Measurements from ENCODE around the gene UBE2E2.
"Not testable (repeated sequence)": the region's sequence is repeated elsewhere in the genome, so short reads cannot be mapped to it uniquely, and the experiment has no call there.

Gene UBE2E2

DNA sequence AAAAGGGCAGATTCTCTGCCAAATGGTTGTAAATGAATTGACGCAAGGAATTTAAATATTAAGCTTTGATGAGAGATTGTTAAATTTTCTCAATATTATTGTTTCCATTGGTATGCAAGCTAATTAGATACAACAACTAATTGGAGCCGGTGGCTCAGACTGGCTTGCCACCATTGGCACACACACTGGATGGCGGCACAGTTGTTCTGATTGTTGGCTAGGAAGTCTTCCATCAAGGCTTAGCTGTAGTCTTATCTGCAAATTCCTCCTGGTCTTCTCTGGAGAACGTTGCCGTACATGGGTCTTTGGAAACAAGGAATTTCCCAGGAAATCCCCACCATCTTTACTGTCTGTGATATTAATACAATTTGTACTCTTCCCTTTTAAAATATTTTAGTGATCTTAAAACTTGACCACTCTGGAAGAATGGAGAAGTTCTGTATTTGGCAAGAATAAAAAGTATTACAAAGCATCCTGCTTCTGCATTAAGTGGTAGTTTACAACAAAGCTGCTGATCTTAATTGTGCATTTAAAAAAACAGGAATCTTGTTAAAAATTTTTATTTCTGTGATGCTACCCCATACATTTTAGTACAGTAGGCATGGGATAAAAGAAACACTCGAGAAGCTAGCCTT is 126.5 kb downstream of the UBE2E2 start:
- no peak for DNase-seq (ENCODE audit: low read depth)

DNA sequence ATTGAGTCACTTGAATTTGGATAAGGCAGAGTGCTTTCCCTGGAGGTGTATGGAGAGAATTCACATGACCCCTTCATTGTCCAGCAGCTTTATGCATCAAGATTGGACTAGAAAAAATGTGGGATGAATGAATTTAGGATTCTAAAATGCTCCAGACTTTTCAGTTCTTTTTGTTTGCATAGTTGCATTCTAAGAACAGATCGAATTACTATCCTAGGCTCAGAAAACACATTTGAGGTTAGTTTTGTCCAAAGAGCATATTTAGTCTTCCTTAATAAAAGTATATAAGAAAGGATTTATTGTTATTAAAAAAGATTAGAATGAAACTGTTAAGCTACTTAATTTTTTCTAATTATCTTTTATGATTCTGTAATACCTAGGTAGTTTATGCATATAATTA is 127.4 kb downstream of the UBE2E2 start:
- no peak for DNase-seq (ENCODE audit: low read depth)

DNA sequence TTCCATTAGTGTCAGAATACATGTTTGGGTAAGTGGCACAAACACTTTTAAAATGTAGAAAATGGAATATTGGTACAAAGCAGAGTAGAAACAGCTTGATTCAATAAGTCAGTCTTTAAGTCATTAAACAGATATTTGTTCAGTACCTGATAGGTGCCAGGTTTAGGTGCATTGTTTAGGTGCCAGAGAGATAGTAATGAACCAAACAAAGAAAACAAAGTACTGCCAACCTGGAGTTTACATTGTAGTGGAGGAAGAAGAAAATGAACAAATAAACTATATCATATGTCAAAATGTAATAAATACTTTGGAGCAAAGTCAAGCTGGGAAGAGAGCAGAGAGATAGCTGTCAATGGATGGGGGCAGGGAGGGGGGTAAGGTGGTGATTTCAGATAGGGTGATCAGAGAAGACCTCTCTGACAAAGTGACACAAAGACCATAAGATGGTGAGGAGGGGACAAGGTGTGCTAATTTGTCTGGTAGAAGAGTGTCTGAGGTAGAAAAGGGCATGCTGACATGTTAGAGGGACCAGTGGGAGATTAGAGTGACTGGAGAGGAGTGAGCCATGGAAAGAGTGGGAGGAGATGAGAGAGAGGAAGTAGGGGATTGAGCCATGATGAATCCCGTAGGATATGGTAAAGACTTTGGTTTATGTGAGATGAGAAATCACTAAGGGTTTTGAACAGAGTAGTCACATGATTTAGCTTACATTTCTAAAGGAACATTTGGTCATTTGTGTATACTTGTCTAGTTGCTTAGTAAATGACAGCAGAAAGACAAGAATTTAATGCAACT is 128.2 kb downstream of the UBE2E2 start:
- no peak for DNase-seq (ENCODE audit: low read depth)

DNA sequence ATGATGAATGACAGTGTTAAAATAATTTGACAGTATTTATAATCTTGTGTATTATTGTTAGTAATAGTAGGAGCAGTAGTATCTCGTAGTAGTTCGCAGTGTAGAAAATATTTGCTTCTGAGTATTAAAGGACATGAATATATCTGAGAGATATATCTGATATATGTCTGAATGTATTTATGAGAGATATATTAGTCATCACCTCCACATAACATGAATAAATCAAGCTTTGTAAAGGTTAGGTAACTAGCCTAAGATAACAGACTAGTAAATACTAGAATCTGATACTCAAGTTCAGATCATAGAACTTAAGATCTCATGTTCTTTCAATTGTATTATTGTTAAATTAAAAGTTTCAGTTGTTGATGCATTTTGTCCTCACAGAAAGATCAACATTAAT is 130.5 kb downstream of the UBE2E2 start:
- DNase-seq (ENCODE audit: low read depth): no peak

DNA sequence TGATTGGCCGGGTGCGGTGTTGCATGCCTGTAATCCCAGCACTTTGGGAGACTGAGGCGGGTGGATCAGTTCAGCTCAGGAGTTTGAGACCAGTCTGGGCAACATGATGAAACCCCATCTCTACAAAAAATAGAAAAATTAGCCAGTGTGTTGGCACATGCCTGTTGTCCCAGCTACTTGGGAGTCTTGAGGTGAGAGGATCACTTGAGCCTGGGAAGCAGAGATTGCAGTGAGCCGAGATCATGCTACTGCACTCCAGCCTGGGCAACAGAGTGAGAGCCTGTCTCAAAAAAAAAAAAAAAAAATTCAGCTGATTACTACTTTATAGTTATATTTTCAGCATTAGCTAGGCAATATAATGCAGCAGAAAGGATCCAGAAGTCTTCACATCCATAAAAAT is 133.7 kb downstream of the UBE2E2 start:
- DNase-seq (ENCODE audit: low read depth): not testable (repeated sequence)

DNA sequence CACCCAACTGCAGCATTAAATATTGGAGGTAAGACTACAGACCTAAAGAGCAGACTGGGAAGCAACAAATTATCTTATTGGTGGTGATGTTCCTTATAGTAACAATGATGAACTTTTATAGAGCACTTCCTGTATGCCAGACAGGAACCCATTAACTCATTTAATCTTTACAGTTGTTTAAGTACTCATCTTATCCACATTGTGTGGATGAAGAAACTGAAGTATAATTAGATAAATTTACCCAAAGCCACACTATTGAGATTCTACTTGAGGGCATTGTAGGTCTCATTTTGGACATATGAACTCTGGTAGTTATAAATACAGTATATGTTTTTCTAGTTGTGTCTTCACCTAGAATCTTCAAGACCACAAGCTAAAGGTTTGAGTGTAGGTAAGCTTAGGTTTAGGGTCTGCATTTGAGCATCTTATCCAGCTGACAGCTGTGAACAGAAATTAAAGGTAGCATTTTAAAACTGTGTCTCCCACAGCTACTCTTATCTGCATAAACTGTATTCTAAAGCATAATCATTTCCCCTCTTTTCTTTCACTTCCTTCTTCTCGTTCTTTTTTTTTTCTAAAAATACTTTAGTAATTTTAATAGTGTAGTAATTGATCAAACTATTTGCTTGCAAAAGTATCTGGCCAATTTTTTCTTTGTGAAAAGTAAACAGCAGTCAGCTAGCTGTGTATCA is 138.2 kb downstream of the UBE2E2 start:
- DNase-seq (ENCODE audit: low read depth): no peak

DNA sequence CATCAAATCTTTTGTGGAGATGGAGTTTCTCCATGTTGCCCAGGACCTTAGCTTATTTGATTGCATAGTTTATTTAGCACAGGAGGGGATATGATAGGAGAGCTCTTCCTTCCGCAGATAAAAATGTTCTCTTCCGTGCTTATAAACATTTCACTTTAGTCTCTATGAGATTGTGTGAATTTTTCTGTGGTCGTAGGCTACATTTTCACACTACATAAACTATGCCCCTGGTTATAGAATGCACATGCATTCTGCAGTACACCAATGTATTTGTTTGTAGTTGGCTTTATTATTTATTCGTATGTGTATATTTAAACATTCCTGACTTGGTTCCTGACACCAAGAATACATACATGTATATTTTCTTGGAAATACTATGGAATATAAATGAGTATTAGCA is 139.2 kb downstream of the UBE2E2 start:
- DNase-seq (ENCODE audit: low read depth): no peak

DNA sequence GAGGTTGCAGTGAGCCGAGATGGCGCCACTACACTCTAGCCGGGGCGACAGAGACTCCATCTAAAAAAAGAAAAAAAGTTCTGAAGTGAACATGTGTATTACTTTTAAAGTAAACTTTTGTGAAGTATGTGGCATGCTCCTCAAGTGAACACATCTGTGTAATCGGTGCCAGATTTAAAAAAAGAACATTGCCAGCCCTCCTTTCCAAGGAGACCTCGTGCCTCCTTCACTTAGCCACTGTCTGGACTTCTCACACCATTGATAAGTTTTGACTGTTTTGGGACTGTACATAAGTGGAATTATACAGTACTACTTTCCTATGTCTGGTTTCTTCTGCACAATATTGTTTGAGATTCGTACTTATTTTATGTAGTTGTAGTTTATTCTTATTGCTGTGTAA is 140.4 kb downstream of the UBE2E2 start:
- no peak for DNase-seq (ENCODE audit: low read depth)

DNA sequence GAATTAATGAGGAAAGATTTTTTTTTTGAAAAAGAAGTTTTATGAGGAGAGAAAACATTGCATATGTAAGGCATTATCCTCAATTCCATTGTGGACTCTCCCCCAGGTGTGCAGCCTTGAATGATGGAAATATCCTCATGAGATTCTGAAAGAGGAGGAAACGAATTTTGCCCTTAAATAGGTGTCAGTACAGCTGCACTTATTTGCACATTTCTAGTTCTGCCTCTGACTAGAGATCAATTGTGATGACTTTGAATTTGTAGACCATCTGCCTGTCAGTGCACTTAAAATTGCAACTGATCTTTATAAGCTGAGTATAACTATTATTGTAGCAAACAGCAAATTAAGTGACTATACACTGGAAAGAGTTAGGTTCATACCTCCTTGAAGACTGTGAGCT is 141.8 kb downstream of the UBE2E2 start:
- no peak for DNase-seq (ENCODE audit: low read depth)

DNA sequence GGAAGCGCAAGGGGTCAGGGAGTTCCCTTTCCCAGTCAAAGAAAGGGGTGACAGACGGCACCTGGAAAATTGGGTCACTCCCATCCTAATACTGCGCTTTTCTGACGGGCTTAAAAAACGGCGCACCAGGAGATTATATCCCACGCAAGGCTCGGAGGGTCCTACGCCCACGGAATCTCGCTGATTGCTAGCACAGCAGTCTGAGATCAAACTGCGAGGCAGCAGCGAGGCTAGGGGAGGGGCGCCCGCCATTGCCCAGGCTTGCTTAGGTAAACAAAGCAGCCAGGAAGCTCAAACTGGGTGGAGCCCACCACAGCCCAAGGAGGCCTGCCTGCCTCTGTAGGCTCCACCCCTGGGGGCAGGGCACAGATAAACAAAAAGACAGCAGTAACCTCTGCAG is 146.3 kb downstream of the UBE2E2 start:
- not testable (repeated sequence) for DNase-seq (ENCODE audit: low read depth)

DNA sequence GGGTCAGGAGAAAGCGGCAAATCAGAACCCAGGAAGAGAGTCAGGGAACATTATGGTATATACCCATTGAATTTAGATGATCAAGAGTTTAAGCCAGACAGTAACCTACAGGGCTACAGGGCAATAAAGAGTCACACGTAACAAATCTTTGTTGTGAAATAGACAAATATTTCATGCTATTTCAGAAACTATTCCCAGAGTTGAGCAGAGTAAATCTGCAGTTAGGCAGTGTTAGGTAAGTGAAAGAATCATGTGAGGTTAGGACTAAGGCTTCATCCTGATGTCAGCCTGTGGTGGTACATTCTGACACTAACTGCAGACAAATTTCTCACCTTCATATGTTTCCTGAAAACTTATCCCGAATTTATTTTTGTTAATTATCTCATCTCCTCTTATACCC is 153.0 kb downstream of the UBE2E2 start:
- DNase-seq (ENCODE audit: low read depth): no peak

DNA sequence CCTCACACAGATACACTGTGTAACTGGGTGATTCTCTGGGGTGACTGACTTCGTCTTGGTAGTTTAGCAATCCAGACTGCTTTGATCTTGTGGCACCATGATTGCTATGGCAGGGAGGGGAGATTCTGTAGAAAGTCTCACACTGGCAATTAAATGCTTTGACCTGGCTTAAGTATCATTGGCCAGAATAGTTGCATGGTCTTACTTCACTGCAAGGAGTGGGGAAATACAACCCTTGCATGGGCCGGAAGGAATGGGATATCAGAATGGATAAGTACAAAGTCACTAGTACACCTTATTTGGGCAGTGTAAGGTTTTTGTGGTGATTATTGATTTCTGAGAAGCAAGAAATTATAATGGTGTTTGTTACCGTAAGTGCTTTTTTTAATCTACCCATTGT is 153.8 kb downstream of the UBE2E2 start:
- no peak for DNase-seq (ENCODE audit: low read depth)

DNA sequence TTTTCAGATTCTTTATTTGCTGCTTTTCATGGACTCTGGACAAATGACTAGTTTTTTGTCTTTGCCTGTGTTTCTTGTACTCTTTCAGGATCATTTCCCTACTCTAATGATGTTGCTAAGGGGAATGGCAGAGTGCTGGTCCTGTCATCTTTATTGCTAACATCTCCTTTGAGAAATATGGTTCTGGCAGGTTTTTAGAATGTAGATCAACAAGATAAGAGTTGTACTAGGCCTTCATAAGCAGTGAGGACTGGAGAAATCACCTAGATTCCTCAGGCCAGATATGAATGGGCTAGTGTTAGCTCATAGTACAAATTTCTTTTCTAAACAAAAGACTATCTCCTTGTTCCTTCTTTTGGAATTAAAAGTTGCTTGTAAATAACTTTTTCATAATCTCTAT is 156.0 kb downstream of the UBE2E2 start:
- DNase-seq (ENCODE audit: low read depth): no peak

DNA sequence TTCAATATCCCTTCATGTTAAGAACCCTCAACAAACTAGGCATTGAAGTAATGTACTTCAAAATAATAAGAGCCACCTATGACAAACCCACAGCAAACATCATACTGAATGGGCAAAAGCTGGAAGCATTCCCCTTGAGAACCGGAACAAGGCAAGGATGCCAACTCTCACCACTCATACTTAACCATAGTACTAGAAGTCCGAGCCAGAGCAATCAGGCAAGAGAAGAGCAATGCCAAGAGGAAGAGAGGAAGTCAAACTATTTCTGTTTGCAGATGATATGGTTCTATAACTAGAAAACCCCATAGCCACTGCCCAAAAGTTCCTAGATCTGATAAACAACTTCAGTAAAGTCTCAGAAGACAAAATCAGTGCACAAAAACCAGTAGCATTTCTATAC is 161.9 kb downstream of the UBE2E2 start:
- no peak for DNase-seq (ENCODE audit: low read depth)

DNA sequence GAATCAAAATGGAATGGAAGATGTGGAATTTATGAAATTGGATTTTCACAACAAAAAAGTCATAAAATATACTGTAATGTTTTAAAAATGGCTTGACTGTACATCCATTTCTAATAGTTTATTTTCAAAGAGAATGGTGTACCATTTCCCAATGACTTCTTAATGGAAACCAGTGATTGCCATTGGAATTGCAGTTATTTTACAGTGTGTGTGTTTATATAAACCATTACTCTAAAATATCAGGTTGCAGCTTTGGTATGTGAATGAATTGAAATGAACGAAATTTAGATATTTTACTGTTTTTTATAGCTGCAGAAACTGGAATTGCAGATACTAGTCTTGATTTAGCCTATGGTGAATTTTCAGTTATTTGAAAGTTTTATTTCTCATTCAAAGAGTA is 165.6 kb downstream of the UBE2E2 start:
- no peak for DNase-seq (ENCODE audit: low read depth)

DNA sequence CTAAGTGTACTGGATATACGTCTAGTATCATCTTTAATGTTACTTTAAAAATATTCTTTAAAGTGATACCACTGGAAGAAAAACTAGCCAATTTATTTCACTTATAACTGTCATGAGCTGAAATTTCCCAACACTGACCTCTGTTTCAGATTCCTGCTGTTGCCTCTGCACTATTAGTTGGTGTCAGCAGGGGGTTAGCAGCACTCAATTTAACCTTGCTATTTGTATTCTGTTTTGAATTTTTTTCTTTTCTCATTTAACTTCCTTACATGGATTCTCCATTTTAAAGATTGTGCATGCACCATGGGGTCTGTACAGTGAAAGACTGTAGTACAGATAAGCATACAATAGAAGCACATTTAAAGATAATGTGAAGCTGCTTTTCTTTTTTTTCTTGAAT is 169.2 kb downstream of the UBE2E2 start:
- DNase-seq (ENCODE audit: low read depth): no peak

DNA sequence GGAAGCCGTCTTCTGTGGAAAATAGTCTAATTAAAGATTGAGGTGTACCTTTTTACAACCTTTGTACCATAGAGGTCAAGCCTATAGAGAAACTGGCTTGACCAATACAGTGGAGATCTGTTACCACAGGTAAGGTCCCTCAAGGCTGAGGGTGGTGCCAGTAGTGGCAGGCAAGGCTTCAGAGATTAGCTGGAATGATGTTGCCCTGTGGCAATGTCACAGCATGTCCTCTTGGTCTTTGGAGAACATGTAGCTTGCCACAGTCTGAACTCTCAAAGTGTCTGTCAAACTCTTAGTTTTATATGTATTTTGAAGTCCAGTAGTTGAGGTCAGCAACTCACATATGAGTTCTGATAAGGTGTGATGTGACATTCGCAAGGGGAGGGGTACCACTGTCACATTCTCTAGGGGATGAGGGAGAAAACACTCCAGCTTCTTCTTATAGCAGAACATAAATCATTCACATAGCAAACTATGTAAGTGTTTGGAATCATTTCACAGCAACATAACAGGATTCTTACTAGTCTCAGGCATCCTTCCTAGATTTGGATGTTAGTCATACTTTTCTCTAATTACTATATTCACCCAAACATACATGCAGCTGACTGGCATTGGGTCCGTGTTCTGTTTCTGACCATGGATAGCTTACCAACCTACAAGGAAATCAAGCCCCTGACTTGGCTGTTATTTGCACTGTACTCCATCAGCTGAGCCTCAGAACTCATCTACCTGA is 173.6 kb downstream of the UBE2E2 start:
- no peak for DNase-seq (ENCODE audit: low read depth)

DNA sequence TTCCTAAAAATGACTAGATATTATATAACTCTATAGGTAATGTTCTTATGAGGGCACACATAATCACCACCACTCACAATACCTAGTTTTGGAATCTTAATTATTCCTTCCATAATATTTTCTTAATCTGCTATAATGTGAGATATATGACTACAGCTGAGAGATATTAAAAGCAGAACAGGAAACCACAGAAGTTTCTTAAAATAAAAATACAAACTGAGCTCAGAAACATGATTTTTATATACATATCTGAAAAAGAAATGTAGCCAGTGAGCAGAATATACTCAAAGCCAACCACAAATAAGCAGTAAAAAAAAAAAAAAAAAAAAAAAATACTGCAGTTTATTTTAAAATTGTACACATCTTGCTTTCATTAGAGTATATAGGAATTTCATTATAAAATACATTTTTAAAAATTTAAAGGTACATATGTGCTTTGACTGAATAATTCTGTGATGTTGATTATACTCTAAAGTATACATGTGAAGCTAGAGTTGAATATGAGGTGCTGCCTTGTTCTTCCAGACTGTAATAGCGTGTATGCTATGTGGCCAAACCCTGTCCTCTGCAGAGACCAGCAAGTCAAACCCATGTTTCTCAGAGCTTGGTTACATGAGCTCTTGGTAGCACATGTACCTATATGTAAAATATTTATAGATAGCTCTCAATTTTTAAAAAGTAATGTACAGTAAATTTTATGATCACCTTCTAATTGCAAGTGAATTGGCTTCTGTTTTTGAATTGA is 175.0 kb downstream of the UBE2E2 start:
- no peak for DNase-seq (ENCODE audit: low read depth)

DNA sequence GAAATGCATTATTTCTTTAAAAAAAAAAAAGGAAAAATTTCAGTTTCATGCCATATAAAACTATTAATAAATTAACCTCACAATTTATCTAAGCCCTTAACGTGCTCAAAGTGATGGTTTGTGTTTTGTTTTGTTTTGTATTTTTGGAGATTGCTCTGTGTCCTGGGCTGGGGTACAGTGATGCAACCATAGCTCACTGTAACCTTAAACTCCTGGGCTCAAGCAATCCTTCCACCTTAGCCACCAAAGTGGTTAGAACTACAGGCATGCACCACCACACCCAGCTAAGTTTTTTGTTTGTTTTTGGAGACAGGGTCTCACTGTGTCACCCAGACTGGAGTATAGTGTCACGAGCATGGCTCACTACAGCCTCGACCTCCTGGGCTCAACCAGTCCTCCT is 180.7 kb downstream of the UBE2E2 start:
- no peak for DNase-seq (ENCODE audit: low read depth)

DNA sequence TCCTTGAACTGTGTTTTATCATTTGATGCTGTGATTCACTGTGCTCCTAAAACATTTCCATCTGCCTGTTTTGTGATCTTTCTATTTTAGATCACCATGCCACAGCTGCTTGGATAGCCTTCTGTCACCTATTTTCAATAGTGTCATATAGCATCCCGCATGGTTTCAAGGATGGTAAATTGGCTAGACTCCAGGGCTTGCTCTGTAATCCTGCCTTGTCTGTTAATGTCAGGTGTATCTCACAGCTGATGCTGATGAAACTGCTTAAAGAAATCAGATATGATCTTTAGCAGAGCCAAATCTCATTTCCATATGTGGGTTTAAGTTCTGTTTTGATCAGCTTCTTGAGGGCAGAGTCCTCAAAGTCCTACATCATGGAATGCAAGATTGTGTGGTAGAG is 182.2 kb downstream of the UBE2E2 start:
- DNase-seq (ENCODE audit: low read depth): no peak

DNA sequence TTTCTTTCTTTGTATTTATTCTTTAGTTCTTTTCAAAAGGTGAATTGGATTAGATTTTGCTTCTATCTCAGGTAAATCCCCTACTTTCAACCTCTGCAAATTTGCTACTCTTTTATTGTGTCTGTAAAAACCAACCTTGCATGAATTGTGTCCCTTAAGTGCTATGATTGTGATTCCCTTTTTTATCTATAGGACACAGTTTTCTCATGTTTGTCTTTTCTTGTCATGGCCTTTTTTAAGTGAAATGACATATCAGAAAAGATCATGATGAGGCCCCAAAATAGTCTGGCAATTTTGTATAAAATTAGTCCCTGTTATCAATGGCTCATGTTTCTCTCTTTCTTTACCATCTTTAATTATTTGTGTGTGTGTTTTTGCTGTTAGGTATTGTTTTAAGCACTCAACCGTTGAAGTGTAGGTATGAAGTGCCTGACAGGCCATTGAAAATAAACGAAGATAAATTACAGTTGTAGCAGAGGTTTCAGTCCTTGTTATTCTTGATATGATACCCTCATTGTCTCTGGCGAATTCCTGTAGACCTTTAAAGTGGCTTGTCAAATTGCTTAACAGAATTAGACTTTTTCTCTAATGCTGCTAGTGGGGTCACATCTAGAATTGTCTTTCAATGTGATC is 184.3 kb downstream of the UBE2E2 start:
- DNase-seq (ENCODE audit: low read depth): no peak

All from non-pigmented ciliary epithelial cell (primary cell).